Measurements from ENCODE around the gene IGSF8.

The IGSF8 gene, protein sequence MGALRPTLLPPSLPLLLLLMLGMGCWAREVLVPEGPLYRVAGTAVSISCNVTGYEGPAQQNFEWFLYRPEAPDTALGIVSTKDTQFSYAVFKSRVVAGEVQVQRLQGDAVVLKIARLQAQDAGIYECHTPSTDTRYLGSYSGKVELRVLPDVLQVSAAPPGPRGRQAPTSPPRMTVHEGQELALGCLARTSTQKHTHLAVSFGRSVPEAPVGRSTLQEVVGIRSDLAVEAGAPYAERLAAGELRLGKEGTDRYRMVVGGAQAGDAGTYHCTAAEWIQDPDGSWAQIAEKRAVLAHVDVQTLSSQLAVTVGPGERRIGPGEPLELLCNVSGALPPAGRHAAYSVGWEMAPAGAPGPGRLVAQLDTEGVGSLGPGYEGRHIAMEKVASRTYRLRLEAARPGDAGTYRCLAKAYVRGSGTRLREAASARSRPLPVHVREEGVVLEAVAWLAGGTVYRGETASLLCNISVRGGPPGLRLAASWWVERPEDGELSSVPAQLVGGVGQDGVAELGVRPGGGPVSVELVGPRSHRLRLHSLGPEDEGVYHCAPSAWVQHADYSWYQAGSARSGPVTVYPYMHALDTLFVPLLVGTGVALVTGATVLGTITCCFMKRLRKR

GRCh38 chr1:160097911-160098851 lies at the start of gene IGSF8:
TSS of gene IGSF8 (minus strand) at chr1:160098619. CDS start at chr1:160098472, 147 bp downstream.
- peak; percentile 93 for DNase-seq

GRCh38 chr1:160148121-160148520 lies 49.7 kb upstream of the IGSF8 start:
- no peak for DNase-seq

GRCh38 chr1:160146107-160146506 lies 47.7 kb upstream of the IGSF8 start:
- no peak for DNase-seq

- no peak for DNase-seq
Measured at GRCh38 chr1:160144921-160145320, 46.5 kb upstream of the IGSF8 start.

DNA sequence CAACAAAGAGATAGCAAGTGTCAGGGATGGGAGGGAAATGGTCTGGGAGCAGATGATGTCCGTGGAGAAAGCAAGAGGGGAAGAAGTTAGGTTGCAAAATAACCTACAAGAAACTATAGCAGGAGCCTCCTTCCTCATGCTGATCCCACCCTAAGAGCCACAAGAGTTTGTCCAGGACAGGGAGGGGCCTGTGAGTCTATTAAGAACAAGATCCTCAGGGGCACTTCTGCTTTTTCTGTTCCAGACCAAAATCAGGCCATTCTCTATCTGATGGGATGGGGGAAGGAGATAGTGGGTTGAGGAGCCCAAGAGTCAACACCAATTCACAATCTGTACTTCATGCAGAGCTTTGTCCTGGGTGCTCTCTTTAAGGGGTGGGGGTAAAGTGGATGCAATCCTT lies 45.3 kb upstream of the IGSF8 start:
- DNase-seq, result no peak

DNA sequence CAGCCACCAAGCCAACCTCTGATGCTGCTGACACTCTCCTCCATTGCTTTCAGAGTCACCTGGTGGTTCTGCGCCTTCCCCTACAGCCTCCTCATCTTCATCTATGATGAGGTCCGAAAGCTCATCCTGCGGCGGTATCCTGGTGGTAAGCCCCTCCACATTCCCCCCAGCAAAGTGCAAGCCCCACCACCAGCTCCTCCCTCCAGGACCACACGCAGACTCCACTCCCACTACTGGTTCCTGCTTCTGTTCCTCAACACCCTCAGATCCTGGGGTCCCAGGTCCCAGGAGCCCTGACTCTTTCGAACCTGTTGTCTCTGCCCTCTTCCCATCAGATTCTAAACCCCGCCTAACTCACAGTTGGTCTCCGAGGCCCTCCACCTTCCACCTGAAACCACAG lies 41.4 kb upstream of the IGSF8 start:
- DNase-seq, result no peak

DNA sequence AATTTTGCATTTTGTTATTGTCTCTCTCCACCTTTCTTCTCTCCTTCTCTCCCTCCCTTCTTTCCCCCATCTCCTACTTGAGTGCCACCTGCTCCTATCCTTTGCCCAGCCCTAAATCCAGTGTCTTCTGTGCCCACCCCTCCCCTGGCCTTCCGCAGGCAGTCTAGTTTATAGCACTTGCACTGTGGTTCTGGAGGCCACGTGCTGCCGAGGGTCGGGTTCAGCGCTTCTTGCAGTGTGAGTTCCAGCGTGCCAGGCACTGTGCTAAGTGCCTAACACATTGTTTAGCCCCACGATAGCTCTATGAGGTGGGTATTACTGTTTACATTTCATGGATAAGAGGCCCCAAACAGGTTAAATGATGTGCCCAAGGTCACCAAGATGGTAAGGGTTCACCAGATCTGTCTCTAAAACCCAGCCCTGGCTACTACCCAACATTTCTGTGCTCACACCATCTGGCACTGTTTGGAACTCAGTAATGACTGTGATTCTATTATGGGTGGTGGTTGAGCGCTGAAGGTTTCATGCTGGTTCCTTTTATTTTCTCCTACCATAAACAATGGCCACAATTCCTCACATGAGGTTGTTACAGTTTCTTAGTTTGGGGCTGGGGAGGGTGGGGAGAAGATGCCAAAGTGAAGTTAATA lies 38.9 kb upstream of the IGSF8 start:
- DNase-seq, result no peak

DNA sequence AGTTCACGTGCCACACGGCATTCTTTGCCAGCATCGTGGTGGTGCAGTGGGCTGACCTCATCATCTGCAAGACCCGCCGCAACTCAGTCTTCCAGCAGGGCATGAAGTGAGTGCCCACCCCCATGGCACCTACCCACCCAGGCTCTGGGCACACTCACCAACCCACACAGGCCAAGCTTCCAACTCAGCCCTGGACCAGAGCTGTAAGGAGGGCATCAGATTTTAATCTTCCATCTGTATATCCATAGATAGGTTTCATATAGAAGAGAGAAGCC lies 38.4 kb upstream of the IGSF8 start:
- no peak for DNase-seq

DNA sequence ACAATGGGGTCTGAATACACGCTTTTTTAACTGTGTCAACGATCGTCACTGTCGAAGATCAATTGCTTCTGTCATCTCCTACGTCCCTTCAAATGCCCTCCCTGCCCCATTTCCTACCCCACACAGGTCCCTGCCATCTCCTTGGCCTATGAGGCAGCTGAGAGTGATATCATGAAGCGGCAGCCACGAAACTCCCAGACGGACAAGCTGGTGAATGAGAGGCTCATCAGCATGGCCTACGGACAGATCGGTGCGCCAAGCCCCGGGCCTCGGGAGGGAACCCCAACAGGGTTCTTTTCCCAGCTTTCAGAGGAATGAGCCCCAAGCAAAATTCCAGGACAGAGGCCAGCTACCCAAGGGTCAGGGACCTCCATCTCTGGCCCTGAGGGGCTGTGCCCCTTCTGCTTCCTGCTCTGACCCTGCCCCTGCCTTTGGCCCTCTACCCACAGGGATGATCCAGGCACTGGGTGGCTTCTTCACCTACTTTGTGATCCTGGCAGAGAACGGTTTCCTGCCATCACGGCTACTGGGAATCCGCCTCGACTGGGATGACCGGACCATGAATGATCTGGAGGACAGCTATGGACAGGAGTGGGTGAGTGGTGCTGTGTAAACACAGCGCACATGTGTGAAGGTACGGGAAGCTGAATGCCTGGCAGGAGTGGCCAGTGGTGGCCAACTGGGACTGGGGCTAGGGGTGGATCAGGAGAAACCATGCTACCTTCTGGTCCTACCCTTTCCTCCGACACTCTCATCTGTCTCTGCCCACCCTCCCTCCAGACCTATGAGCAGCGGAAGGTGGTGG lies 37.9 kb upstream of the IGSF8 start:
- no peak for DNase-seq

DNA sequence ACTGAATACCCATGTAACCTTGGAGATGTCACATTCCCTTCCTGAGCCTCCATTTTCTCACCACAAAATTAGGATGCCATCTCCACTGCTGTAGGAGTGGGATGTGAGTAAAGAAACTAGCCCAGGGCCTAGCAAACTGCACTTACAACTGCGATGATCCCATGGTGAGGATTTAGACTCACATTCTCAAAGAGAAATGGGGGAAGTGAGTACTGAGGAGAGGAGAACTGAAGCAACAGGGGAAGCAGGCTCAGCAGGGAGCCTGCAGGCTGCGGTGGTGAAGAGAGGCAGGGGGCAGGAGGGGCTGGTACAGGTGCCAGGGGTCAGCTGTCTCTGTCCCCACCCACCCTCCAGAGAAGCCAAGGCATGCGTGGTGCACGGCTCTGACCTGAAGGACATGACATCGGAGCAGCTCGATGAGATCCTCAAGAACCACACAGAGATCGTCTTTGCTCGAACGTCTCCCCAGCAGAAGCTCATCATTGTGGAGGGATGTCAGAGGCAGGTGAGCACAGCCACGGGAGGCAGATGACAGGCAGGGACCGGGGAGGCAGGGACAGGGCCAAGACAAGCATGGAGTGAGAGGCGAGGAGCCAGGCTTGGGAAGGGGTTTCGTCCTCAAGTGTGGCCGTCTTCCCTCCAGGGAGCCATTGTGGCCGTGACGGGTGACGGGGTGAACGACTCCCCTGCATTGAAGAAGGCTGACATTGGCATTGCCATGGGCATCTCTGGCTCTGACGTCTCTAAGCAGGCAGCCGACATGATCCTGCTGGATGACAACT lies 36.6 kb upstream of the IGSF8 start:
- DNase-seq, result no peak

- DNase-seq, result no peak
Measured at GRCh38 chr1:160133990-160134770, 35.8 kb upstream of the IGSF8 start.

GRCh38 chr1:160131803-160132565 lies 33.6 kb upstream of the IGSF8 start:
- DNase-seq, result no peak

DNA sequence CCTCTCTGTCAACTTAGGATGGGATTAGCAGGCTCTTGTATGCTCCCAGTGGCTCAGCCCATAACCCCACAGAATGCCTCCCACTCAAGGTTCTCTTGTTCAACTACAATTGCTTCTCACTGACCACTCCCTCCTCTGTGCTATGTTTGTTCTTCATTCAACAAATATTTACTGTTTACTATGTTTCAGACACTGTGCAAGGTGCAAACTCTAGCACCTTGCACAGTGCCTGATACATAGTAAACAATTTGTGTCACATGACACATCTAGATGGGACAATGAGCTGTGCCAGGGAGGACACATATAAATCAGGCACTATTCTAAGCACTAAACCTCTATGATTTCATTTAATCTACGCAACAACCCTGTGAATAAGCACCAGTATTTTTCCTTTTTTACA lies 32.5 kb upstream of the IGSF8 start:
- no peak for DNase-seq

DNA sequence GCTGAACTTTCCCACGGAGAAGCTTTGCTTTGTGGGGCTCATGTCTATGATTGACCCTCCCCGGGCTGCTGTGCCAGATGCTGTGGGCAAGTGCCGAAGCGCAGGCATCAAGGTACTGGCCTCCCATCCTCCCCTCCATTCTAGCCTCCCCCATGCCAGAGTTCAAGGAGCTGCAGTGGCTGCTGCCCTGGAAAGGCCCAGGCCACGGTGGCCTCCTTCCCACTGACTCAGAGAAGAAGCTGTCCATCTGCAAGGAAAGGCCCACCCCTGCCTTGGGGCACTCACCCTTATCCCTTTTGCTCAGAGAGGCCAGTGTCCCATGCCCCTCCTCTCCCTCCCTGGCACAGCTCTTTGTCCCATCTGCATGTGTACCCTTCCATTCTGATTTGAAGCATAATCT lies 32.1 kb upstream of the IGSF8 start:
- DNase-seq, result no peak

DNA sequence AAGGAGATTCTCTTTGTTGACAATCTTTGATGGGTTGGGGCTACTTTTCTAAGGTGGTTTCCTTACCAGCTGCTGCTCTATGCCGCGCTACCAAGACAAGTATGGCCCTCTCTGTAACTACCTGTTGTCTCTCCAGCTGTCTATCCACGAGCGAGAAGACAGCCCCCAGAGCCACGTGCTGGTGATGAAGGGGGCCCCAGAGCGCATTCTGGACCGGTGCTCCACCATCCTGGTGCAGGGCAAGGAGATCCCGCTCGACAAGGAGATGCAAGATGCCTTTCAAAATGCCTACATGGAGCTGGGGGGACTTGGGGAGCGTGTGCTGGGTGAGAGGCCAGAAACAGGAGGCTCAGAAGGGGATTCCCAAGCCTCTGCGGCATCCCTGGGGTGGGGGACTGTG lies 31.5 kb upstream of the IGSF8 start:
- DNase-seq, result no peak

- no peak for DNase-seq
Measured at GRCh38 chr1:160129558-160129957, 31.1 kb upstream of the IGSF8 start.

DNA sequence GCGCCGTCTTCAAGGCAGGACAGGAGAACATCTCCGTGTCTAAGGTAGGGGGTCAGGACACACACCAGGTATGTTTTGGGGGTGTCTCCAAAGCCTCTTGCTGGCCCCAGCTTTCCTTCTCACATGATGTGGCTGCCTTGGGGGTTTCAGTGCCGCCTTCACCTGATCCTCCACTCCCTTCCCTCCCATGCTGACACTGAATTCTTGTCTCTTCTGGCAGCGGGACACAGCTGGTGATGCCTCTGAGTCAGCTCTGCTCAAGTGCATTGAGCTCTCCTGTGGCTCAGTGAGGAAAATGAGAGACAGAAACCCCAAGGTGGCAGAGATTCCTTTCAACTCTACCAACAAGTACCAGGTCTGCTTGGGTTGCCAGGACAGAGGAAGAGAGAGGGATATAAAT lies 30.6 kb upstream of the IGSF8 start:
- DNase-seq, result no peak

DNA sequence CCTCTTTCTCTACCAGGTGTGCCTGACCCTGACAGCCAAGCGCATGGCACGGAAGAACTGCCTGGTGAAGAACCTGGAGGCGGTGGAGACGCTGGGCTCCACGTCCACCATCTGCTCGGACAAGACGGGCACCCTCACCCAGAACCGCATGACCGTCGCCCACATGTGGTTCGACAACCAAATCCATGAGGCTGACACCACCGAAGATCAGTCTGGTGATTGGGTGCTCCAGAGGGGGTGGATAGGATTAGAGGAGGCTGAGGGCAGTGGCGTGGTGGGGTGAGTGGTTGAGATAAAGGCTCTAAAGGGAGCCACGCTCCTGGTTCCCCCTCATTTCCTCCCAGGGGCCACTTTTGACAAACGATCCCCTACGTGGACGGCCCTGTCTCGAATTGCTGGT lies 30.2 kb upstream of the IGSF8 start:
- DNase-seq, result no peak

GRCh38 chr1:160127865-160128523 lies 29.6 kb upstream of the IGSF8 start:
- no peak for DNase-seq
